ENCODE measurements around the gene GLI3.

DNA sequence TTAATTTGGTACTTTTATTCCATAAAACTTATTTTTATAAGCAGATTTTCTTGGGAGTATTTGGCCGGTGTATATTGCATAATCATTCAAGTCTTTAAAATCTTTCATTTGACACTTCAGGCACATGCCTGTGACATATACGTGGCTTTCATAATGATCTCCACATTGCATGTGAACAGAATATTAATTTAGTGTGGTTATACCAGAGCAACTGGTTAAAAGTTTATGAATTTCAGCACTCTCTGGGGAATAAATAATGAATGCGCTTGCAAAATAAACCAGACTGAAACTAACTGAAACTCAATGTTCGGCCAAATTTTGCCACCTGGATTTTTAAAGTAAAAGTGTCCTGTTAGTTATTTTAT, 242.3 kb downstream of the GLI3 start:
- TF ChIP-seq POLR2AphosphoS5 (IDR thresholded peaks at IDR 0.05; ENCODE audit: low read depth, low read length) (no peak), SIN3A (IDR thresholded peaks at IDR 0.05; ENCODE audit: borderline replicate concordance, insufficient read depth, low read length) (no peak)
- TF ChIP-seq, protein P1, sequence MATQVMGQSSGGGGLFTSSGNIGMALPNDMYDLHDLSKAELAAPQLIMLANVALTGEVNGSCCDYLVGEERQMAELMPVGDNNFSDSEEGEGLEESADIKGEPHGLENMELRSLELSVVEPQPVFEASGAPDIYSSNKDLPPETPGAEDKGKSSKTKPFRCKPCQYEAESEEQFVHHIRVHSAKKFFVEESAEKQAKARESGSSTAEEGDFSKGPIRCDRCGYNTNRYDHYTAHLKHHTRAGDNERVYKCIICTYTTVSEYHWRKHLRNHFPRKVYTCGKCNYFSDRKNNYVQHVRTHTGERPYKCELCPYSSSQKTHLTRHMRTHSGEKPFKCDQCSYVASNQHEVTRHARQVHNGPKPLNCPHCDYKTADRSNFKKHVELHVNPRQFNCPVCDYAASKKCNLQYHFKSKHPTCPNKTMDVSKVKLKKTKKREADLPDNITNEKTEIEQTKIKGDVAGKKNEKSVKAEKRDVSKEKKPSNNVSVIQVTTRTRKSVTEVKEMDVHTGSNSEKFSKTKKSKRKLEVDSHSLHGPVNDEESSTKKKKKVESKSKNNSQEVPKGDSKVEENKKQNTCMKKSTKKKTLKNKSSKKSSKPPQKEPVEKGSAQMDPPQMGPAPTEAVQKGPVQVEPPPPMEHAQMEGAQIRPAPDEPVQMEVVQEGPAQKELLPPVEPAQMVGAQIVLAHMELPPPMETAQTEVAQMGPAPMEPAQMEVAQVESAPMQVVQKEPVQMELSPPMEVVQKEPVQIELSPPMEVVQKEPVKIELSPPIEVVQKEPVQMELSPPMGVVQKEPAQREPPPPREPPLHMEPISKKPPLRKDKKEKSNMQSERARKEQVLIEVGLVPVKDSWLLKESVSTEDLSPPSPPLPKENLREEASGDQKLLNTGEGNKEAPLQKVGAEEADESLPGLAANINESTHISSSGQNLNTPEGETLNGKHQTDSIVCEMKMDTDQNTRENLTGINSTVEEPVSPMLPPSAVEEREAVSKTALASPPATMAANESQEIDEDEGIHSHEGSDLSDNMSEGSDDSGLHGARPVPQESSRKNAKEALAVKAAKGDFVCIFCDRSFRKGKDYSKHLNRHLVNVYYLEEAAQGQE (IDR thresholded peaks at IDR 0.05; ENCODE audit: insufficient read depth in 1 of 2, low read depth in 2 of 2, low read length in 2 of 2): no peak
